BLaER1 treated with 17β-estradiol and CSF1 and Interleukin-3, amounts not matched to agents 10 nM and 100 nM (cell line): ENCODE measurements around the gene NPB.

Experiments
- H3K27ac ChIP-seq, 11 experiments: shearing (Covaris generic); formaldehyde crosslinking; 2 replicates each; pipeline ENCODE4 v1.8.1; 2022
- H3K27me3 ChIP-seq, 11 experiments: shearing (Covaris generic); formaldehyde crosslinking; 2 replicates each; pipeline ENCODE4 v1.8.1; 2022
- H3K36me3 ChIP-seq, 11 experiments: shearing (Covaris generic); formaldehyde crosslinking; 2 replicates each; pipeline ENCODE4 v1.8.1; 2022
- H3K4me1 ChIP-seq, 10 experiments: shearing (Covaris generic); formaldehyde crosslinking; 2 replicates each; pipeline ENCODE4 v1.8.1; 2022
- H3K4me2 ChIP-seq, 11 experiments: shearing (Covaris generic); formaldehyde crosslinking; 2 replicates each; pipeline ENCODE4 v1.8.1; 2022
- H3K4me3 ChIP-seq, 10 experiments: shearing (Covaris generic); formaldehyde crosslinking; 2 replicates each; pipeline ENCODE4 v1.8.1; 2022
- H3K9ac ChIP-seq, 11 experiments: shearing (Covaris generic); formaldehyde crosslinking; 2 replicates each; pipeline ENCODE4 v1.8.1; 2022
- H3K9me3 ChIP-seq, 11 experiments: shearing (Covaris generic); formaldehyde crosslinking; replicated peaks in 1 of 11; 2 replicates each; pipeline ENCODE4 v1.8.1; 2022
- H4K20me1 ChIP-seq, 11 experiments: shearing (Covaris generic); formaldehyde crosslinking; 2 replicates each; pipeline ENCODE4 v1.8.1; 2022
- Cebpa-rat ChIP-seq, 11 experiments: shearing (Covaris generic); IDR thresholded peaks; 2 replicates each; pipeline ENCODE4 v1.8.1; 2022

Gene NPB

GRCh38 chr17:81867991-81868673, 33.9 kb upstream of the NPB start:
- Histone ChIP-seq H3K36me3 (peaks cover 24 to 58% (median 46%) of the 10 kb centered on the region in 11 experiments), H3K27me3 (no peaks in the 10 kb centered on the region), H4K20me1 (peaks cover 55 to 75% (median 68%) of the 10 kb centered on the region in 11 experiments), H3K27ac (peak overlapping the region in 10 of 11 experiments; percentile 34 to 78 (median 55); a peak in 15 of 22 replicates), H3K9me3 (no peaks in the 10 kb centered on the region), H3K4me2 (peak overlapping the region; percentile 53 to 99 (median 68)), H3K9ac (peak overlapping the region; percentile 47 to 88 (median 60); a peak in 20 of 22 replicates), H3K4me3 (no peak overlapping the region), H3K4me1 (peaks cover 68 to 85% (median 78%) of the 10 kb centered on the region in 10 experiments)
- TF ChIP-seq Cebpa-rat (IDR thresholded peaks at IDR 0.05), result no peak

- H4K20me1 ChIP-seq, result peaks cover 55 to 70% (median 68%) of the 10 kb centered on the region in 11 experiments
- peak overlapping the region; percentile 89 to 99 (median 97) for H3K4me2 ChIP-seq
- H3K27ac ChIP-seq, result peak overlapping the region in 8 of 11 experiments; percentile 40 to 100 (median 100); a peak in 8 of 22 replicates
- H3K9me3 ChIP-seq, result no peaks in the 10 kb centered on the region
- peaks cover 24 to 53% (median 42%) of the 10 kb centered on the region in 11 experiments for H3K36me3 ChIP-seq
- H3K4me1 ChIP-seq, result peaks cover 65 to 85% (median 75%) of the 10 kb centered on the region in 10 experiments
- no peak for TF ChIP-seq Cebpa-rat (IDR thresholded peaks at IDR 0.05)
- H3K27me3 ChIP-seq, result no peaks in the 10 kb centered on the region
- peak overlapping the region; percentile 95 to 100 (median 100); a peak in 21 of 22 replicates for H3K9ac ChIP-seq
- H3K4me3 ChIP-seq, result peak overlapping the region; percentile 76 to 99 (median 96)
Observed at GRCh38 chr17:81868674-81869220, 33.3 kb upstream of the NPB start.

- Histone ChIP-seq H3K4me1 (peaks cover 58 to 80% (median 71%) of the 10 kb centered on the region in 10 experiments), H3K36me3 (peaks cover 24 to 53% (median 39%) of the 10 kb centered on the region in 11 experiments), H3K9me3 (no peaks in the 10 kb centered on the region), H3K4me3 (peak overlapping the region; percentile 76 to 99 (median 96)), H4K20me1 (peaks cover 55 to 63% (median 61%) of the 10 kb centered on the region in 11 experiments), H3K27me3 (no peaks in the 10 kb centered on the region), H3K9ac (peak overlapping the region; percentile 95 to 100 (median 100)), H3K27ac (peak overlapping the region; percentile 96 to 100 (median 100); a peak in 21 of 22 replicates), H3K4me2 (peak overlapping the region; percentile 89 to 99 (median 97))
- no peak for TF ChIP-seq Cebpa-rat (IDR thresholded peaks at IDR 0.05)
Observed at GRCh38 chr17:81869221-81870130, 32.6 kb upstream of the NPB start.

- Histone ChIP-seq H3K4me1 (peaks cover 54 to 71% (median 66%) of the 10 kb centered on the region in 10 experiments), H3K27me3 (no peaks in the 10 kb centered on the region), H3K27ac (peak overlapping the region; percentile 96 to 100 (median 100)), H3K4me3 (peak overlapping the region; percentile 76 to 99 (median 96)), H3K36me3 (peaks cover 24 to 48% (median 38%) of the 10 kb centered on the region in 11 experiments), H3K9me3 (no peaks in the 10 kb centered on the region), H4K20me1 (peaks cover 51 to 55% (median 54%) of the 10 kb centered on the region in 11 experiments), H3K9ac (peak overlapping the region; percentile 95 to 100 (median 100)), H3K4me2 (peak overlapping the region; percentile 89 to 99 (median 97))
- no peak for TF ChIP-seq Cebpa-rat (IDR thresholded peaks at IDR 0.05)
Observed at GRCh38 chr17:81870131-81870980, 31.7 kb upstream of the NPB start.

- Histone ChIP-seq H3K4me2 (peak within 1 kb of the TSS; percentile 93 to 100 (median 99)), H3K4me3 (peak within 1 kb of the TSS; percentile 76 to 99 (median 96)), H3K27me3 (no peaks in the 10 kb centered on the region), H4K20me1 (peaks cover 44 to 49% (median 48%) of the 10 kb centered on the region in 11 experiments), H3K36me3 (peaks cover 24 to 42% (median 37%) of the 10 kb centered on the region in 11 experiments), H3K4me1 (peaks cover 47 to 65% (median 59%) of the 10 kb centered on the region in 10 experiments), H3K9ac (peak within 1 kb of the TSS; percentile 95 to 100 (median 100)), H3K27ac (peak within 1 kb of the TSS; percentile 96 to 100 (median 100)), H3K9me3 (no peaks in the 10 kb centered on the region)
- no peak for TF ChIP-seq Cebpa-rat (IDR thresholded peaks at IDR 0.05)
Observed at GRCh38 chr17:81870981-81871386, 31.1 kb upstream of the NPB start, which contains the start of gene ARHGDIA. TSS of gene ARHGDIA (minus strand) at chr17:81871337. CDS start at chr17:81869930, 1,407 bp downstream.

GRCh38 chr17:81871387-81872230, 30.4 kb upstream of the NPB start:
- H3K4me3 ChIP-seq, result peak overlapping the region; percentile 76 to 99 (median 96)
- TF ChIP-seq Cebpa-rat (IDR thresholded peaks at IDR 0.05), result no peak
- peaks cover 41 to 58% (median 53%) of the 10 kb centered on the region in 10 experiments for H3K4me1 ChIP-seq
- peak overlapping the region; percentile 95 to 100 (median 100) for H3K9ac ChIP-seq
- peaks cover 38 to 42% (median 41%) of the 10 kb centered on the region in 11 experiments for H4K20me1 ChIP-seq
- peak overlapping the region; percentile 96 to 100 (median 100) for H3K27ac ChIP-seq
- peaks cover 24 to 39% (median 33%) of the 10 kb centered on the region in 11 experiments for H3K36me3 ChIP-seq
- H3K4me2 ChIP-seq, result peak overlapping the region; percentile 91 to 100 (median 96)
- no peaks in the 10 kb centered on the region for H3K9me3 ChIP-seq
- H3K27me3 ChIP-seq, result no peaks in the 10 kb centered on the region

GRCh38 chr17:81877569-81877968, 24.5 kb upstream of the NPB start:
- Histone ChIP-seq H3K4me3 (no peak overlapping the region), H4K20me1 (peaks cover 0 to 27% (median 5%) of the 10 kb centered on the region in 11 experiments; a peak in 8 of 22 replicates), H3K4me1 (peaks cover 8 to 15% (median 13%) of the 10 kb centered on the region in 10 experiments), H3K9ac (no peak overlapping the region), H3K9me3 (no peaks in the 10 kb centered on the region), H3K27ac (no peak overlapping the region), H3K27me3 (no peaks in the 10 kb centered on the region), H3K36me3 (peaks cover 49 to 64% (median 57%) of the 10 kb centered on the region in 11 experiments), H3K4me2 (no peak overlapping the region)
- TF ChIP-seq Cebpa-rat (IDR thresholded peaks at IDR 0.05), result no peak
